ENCODE data around the gene ENOSF1. TPM values are rescaled to one million over a fixed set of nuclear protein-coding genes. Genes with fewer than 3 reads are reported as not detected.

Gene ENOSF1
- total RNA-seq, 6 experiments from 2014 or later: 36.7 to 71.9 (median 58.5) TPM

DNA sequence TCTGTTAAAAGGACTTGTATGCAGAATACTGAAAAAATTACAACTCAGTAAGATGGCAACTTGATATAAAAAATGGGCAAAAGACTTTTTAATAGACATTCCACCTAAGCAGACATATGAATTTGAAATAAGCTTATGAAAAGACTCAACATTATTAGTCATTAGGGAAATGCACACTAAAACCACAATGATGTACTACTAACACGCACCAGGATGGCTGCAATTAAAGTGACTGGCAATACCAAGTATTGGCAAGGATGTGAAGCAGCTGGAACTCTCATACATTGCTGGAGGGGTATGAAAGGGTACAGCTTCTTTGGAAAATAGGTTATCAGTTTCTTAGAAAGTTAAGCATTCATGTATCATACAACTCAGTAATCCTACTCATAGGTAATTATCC lies 3.2 kb upstream of the ENOSF1 start:
- intact Hi-C loops (cut with DNase I): no loop called here
- no peaks in the 10 kb centered on the region for H3K9me3 ChIP-seq
- no peak for ATAC-seq

DNA sequence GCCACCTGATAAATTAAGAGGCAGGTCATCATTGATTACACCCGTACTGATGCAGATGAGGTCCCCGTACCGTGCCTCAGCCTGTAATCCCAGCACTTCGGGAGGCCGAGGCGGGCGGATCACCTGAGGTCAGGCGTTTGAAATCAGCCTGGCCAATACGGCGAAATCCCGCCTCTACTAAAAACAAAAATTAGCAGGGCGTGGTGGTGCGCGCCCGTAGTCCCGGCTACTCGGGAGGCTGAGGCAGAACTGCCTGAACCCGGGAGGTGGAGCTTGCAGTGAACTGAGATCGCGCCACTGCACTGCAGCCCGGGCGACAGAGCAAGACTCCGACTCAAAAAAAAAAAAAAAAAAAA lies 683 bp upstream of the ENOSF1 start:
- Histone ChIP-seq H3K27ac (peak overlapping the region; percentile 84 to 95 (median 90)), H3K9me3 (no peaks in the 10 kb centered on the region), H3K36me3 (no peaks in the 10 kb centered on the region), H3K4me1 (peaks cover 0 to 14% (median 0%) of the 10 kb centered on the region in 4 donors), H3K4me3 (peak overlapping the region; percentile 53 to 69 (median 60)), H3K27me3 (no peaks in the 10 kb centered on the region)
- TF ChIP-seq, protein P1, sequence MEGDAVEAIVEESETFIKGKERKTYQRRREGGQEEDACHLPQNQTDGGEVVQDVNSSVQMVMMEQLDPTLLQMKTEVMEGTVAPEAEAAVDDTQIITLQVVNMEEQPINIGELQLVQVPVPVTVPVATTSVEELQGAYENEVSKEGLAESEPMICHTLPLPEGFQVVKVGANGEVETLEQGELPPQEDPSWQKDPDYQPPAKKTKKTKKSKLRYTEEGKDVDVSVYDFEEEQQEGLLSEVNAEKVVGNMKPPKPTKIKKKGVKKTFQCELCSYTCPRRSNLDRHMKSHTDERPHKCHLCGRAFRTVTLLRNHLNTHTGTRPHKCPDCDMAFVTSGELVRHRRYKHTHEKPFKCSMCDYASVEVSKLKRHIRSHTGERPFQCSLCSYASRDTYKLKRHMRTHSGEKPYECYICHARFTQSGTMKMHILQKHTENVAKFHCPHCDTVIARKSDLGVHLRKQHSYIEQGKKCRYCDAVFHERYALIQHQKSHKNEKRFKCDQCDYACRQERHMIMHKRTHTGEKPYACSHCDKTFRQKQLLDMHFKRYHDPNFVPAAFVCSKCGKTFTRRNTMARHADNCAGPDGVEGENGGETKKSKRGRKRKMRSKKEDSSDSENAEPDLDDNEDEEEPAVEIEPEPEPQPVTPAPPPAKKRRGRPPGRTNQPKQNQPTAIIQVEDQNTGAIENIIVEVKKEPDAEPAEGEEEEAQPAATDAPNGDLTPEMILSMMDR (IDR thresholded peaks at IDR 0.05): no peak
- no peak for TF ChIP-seq POLR2A (IDR thresholded peaks at IDR 0.05)
- 80% methylated on average over 6 of the region's 23 CpGs for WGBS (ENCODE audit: insufficient coverage, low coverage, low lambda C conversion rate, missing lambda C conversion rate)
- ATAC-seq (peak in 1 of 4 donors; percentile 5), DNase-seq (peak in 1 of 3 donors; percentile 28)
- intact Hi-C loops (cut with DNase I): no loop called here

More for the DNA sequence above, 3.2 kb upstream of the ENOSF1 start:
- no peak for DNase-seq
- no peak for TF ChIP-seq POLR2A (IDR thresholded peaks at IDR 0.05)
- TF ChIP-seq, protein P1 (IDR thresholded peaks at IDR 0.05): no peak
- Histone ChIP-seq H3K4me3 (no peak overlapping the region), H3K27ac (no peak overlapping the region), H3K27me3 (no peaks in the 10 kb centered on the region), H3K36me3 (no peaks in the 10 kb centered on the region), H3K4me1 (peaks cover 0 to 14% (median 0%) of the 10 kb centered on the region in 4 donors)
- whole genome bisulfite sequencing (ENCODE audit: insufficient coverage, low coverage, low lambda C conversion rate, missing lambda C conversion rate): 88% methylated on average over 1 of the region's 1 CpG

DNA sequence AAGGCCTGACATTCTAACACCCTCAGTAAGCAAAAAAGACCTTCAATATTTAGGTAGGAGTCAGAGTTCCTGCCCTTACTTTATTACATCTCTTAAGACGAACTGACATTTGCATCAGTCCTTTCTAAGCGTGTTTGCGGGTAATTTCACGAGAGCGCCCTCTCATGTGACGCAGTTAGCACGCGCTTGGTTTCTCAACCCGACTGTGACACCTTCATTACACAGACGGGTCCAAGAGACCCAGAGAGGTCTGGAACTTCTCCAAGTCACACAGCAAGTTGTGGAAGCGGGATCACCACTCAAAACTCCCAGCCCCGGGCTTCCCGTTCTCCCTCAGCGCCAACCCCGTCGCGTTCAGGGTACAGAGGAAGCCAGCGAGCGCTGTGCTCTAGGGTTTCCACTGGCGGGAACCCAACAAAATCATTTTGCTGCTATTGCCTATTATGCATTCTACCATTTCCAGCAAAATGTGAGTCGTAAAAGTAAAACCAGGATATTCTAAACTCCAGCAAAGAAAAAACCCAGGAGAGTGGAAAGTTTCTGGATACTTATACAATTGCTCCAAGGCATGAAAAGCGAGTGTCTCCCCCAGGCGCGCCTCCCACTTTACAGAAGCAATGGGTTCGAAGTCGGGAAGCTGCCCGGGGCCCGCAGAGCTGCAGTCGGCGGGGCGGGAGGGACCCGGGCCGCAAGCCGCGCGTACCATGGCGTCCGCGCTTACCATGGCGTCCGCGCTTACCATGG lies 601 bp downstream of the ENOSF1 start:
- H3K36me3 ChIP-seq: no peaks in the 10 kb centered on the region
- peaks cover 0 to 10% (median 0%) of the 10 kb centered on the region in 4 donors for H3K4me1 ChIP-seq
- H3K9me3 ChIP-seq: no peaks in the 10 kb centered on the region
- intact Hi-C loops (cut with DNase I): no loop called here
- peak overlapping the region; percentile 53 to 69 (median 60) for H3K4me3 ChIP-seq
- TF ChIP-seq POLR2A (IDR thresholded peaks at IDR 0.05): no peak
- TF ChIP-seq, protein P1 (IDR thresholded peaks at IDR 0.05): peak in 2 of 4 donors; percentile 10 to 15
- ATAC-seq (peak; percentile 67 to 75 (median 69)), DNase-seq (peak; percentile 78 to 90 (median 86))
- H3K27me3 ChIP-seq: no peaks in the 10 kb centered on the region
- WGBS (ENCODE audit: insufficient coverage, low coverage, low lambda C conversion rate, missing lambda C conversion rate): 0% methylated on average over 24 of the region's 42 CpGs
- H3K27ac ChIP-seq: peak overlapping the region; percentile 84 to 95 (median 90)

GRCh38 chr18:711310-711656 lies 1.1 kb downstream of the ENOSF1 start:
- Histone ChIP-seq H3K27ac (peak overlapping the region; percentile 84 to 95 (median 90)), H3K4me1 (peaks cover 0 to 7% (median 0%) of the 10 kb centered on the region in 4 donors), H3K9me3 (no peaks in the 10 kb centered on the region), H3K27me3 (no peaks in the 10 kb centered on the region), H3K4me3 (peak overlapping the region; percentile 53 to 69 (median 60)), H3K36me3 (peaks cover 0 to 2% (median 0%) of the 10 kb centered on the region in 4 donors)
- TF ChIP-seq POLR2A (IDR thresholded peaks at IDR 0.05): no peak
- TF ChIP-seq, protein P1 (IDR thresholded peaks at IDR 0.05): no peak
- DNase-seq: no peak
- whole genome bisulfite sequencing (ENCODE audit: insufficient coverage, low coverage, low lambda C conversion rate, missing lambda C conversion rate): 18% methylated on average over 8 of the region's 8 CpGs
- ATAC-seq: peak in 1 of 4 donors; percentile 2
- intact Hi-C loops (cut with DNase I): no loop called here

Data from right lobe of liver (tissue), 6 donors.